GM06990 (cell line): ENCODE measurements around the gene JAKMIP2.

Source experiments
- DNase-seq: peaks from one replicate; pipeline ENCODE4 v3.0.0-alpha.2; 2011; ENCODE audit not compliant: insufficient read length; ENCODE audit errors: extremely low read depth
- H3K27me3 ChIP-seq: replicated peaks from 2 replicates; pipeline ENCODE4 v1.6.0; 2011; ENCODE audit warnings: low read length; ENCODE audit not compliant: control insufficient read depth, insufficient read depth
- H3K36me3 ChIP-seq: 2 replicates; pipeline ENCODE4 v1.5.1; 2011; ENCODE audit warnings: low read length; ENCODE audit not compliant: control insufficient read depth, insufficient read depth
- H3K4me3 ChIP-seq: replicated peaks from 2 replicates; pipeline ENCODE4 v1.5.1; 2011; ENCODE audit warnings: low read depth, mild to moderate bottlenecking, control low read depth, low read length
- TF ChIP-seq, protein P1 (sequence below): IDR thresholded peaks from 2 replicates; pipeline ENCODE4 v1.5.1; 2011; ENCODE audit warnings: low read length, control low read depth, mild to moderate bottlenecking, inconsistent platforms; ENCODE audit not compliant: insufficient read depth, poor library complexity, severe bottlenecking

Gene JAKMIP2

GRCh38 chr5:147743012-147743411 lies 39.5 kb downstream of the JAKMIP2 start:
- Histone ChIP-seq H3K4me3 (no peak overlapping the region), H3K36me3 (no peaks in the 10 kb centered on the region), H3K27me3 (no peaks in the 10 kb centered on the region)
- DNase-seq: no peak
- TF ChIP-seq, protein P1, sequence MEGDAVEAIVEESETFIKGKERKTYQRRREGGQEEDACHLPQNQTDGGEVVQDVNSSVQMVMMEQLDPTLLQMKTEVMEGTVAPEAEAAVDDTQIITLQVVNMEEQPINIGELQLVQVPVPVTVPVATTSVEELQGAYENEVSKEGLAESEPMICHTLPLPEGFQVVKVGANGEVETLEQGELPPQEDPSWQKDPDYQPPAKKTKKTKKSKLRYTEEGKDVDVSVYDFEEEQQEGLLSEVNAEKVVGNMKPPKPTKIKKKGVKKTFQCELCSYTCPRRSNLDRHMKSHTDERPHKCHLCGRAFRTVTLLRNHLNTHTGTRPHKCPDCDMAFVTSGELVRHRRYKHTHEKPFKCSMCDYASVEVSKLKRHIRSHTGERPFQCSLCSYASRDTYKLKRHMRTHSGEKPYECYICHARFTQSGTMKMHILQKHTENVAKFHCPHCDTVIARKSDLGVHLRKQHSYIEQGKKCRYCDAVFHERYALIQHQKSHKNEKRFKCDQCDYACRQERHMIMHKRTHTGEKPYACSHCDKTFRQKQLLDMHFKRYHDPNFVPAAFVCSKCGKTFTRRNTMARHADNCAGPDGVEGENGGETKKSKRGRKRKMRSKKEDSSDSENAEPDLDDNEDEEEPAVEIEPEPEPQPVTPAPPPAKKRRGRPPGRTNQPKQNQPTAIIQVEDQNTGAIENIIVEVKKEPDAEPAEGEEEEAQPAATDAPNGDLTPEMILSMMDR: no peak

DNA sequence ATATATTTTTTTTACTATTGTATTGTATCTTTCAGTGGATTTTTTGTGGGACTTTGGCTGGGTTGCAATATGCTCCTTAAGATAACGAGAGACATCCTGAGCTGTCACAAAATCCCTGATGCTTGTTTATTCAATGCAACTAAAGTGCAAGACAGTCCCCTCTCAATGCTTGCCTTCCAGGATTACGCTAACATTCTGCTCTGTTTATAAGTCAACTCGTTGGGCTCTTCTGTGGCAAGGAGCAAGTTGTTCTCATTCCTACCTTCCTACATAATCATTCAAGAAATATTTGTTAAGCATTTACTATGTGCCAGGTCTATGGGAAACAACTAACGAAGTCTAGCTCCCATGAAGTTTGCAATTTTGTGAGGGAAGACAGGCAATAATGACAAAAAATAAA lies 40.4 kb downstream of the JAKMIP2 start:
- DNase-seq: no peak
- no peaks in the 10 kb centered on the region for H3K36me3 ChIP-seq
- no peaks in the 10 kb centered on the region for H3K27me3 ChIP-seq
- TF ChIP-seq, protein P1: no peak
- H3K4me3 ChIP-seq: no peak overlapping the region

DNA sequence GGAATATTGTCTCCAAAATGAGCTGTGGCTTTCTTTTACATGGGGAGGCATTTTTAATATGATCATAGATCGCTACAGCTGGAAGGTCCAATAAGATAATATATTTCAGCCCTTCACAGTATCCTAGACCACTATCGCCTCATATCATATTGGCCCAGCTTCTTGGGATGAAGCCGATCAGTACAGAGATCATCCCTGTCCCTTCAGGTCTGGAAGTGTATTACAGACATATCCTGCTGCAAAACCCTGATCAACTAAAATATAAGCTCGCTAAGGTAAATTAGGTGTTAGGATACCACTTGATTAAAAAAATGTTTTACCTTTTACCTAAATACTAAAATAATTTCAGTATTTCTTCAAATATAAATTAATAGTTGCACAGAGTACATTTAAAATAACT lies 41.7 kb downstream of the JAKMIP2 start:
- no peaks in the 10 kb centered on the region for H3K27me3 ChIP-seq
- no peak for DNase-seq
- no peaks in the 10 kb centered on the region for H3K36me3 ChIP-seq
- TF ChIP-seq, protein P1: no peak
- H3K4me3 ChIP-seq: no peak overlapping the region

- Histone ChIP-seq H3K36me3 (no peaks in the 10 kb centered on the region), H3K27me3 (no peaks in the 10 kb centered on the region; the same call in 1 of the 2 replicates), H3K4me3 (no peak overlapping the region)
- no peak for DNase-seq
- TF ChIP-seq, protein P1: no peak
These were observed 44.6 kb downstream of the JAKMIP2 start for GRCh38 chr5:147737921-147738320.

DNA sequence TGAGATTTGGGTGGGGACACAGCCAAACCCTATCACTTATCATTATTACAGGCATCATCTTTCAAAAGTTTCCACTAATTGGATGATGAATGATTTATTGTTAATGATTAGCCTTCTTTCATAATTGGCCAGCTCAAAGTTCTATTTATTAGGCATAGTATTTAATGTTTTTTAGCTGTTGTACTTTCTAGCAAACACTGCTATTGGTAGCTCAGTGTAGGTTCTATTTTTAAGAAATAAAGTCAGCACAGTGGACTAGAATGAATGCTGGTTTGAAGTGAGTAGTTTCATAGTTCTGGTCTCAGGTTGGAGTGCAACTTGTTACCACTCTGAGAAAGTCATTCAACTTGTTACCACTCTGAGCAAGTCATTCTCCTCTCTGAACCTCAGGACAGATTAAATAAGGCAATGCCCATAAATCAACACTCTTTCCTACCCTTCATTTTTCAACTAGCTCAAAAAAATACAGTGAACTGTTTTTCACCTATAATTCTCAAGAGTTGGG lies 46.9 kb downstream of the JAKMIP2 start:
- H3K27me3 ChIP-seq: no peaks in the 10 kb centered on the region; the same call in 1 of the 2 replicates
- H3K4me3 ChIP-seq: no peak overlapping the region
- TF ChIP-seq, protein P1: no peak
- H3K36me3 ChIP-seq: no peaks in the 10 kb centered on the region
- no peak for DNase-seq

DNA sequence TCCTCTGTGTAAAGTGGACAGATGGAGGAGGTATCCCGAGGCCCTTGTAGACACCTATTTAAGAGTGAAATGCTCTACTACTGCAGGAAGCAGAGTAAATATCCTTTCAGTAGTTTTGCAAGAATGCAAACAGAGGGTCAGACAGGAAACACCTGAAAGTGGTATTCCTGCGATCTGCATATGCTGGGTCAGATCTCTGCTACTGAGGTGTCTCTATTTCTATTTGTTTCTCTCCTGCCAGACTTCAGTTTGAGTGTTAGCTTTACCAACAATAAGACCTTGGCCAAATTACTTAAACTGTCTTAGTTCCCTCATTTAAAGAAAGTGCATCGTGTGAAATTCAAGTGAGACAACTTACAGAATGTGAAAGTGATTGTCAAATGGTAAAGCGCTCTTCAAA lies 47.6 kb downstream of the JAKMIP2 start:
- Histone ChIP-seq H3K36me3 (no peaks in the 10 kb centered on the region), H3K4me3 (no peak overlapping the region), H3K27me3 (no peaks in the 10 kb centered on the region; the same call in 1 of the 2 replicates)
- DNase-seq: no peak
- TF ChIP-seq, protein P1: no peak
